AG04450 (cell line): Measurements from ENCODE around the gene ELP6. TPM values are rescaled to one million over a fixed set of nuclear protein-coding genes. Genes with fewer than 3 reads are reported as not detected.

Experiments
- CTCF ChIA-PET: fragments of 300-600, 350-600 bp; formaldehyde crosslinking; extraction: SDS; loops from one replicate; lab custom pipeline; 2022; ENCODE audit warnings: antibody characterized with exemption, inconsistent platforms; lab: Charles Lee
- POLR2A ChIA-PET: fragments of 350-600 bp; formaldehyde crosslinking; extraction: SDS; loops from one replicate; lab custom pipeline; 2021; ENCODE audit warnings: antibody characterized with exemption, inconsistent platforms; lab: Yijun Ruan, JAX
- DNase-seq: peaks from one replicate; pipeline ENCODE4 v3.0.0-alpha.2; 2011; ENCODE audit warnings: low read depth, low spot score
- H3K27ac ChIP-seq: one replicate; pipeline ENCODE4 v1.5.1; 2012; ENCODE audit warnings: low read depth, low read length, control low read depth
- H3K27me3 ChIP-seq: one replicate; pipeline ENCODE4 v1.6.0; 2012; ENCODE audit warnings: low read length; ENCODE audit not compliant: control insufficient read depth, insufficient read depth
- H3K4me3 ChIP-seq: 2 replicates; pipeline ENCODE4 v1.5.1; 2011; ENCODE audit warnings: mild to moderate bottlenecking, low read depth, low read length, control low read depth
- H3K9me3 ChIP-seq: 2 replicates; pipeline ENCODE4 v1.5.1; 2012; ENCODE audit warnings: low read length; ENCODE audit not compliant: control insufficient read depth, insufficient read depth
- polyA plus RNA-seq: library from polyadenylated mRNA; depleted of rRNA; stranded (reverse); fragments of >200 nt; gene quantifications from 2 replicates; pipeline ENCODE4 v1.2.3, GENCODE V29; 2011
- TF ChIP-seq, protein P1 (sequence below): IDR thresholded peaks from 2 replicates; pipeline ENCODE4 v1.5.1; 2011; ENCODE audit warnings: low read depth, low read length, control low read depth, inconsistent platforms

The ELP6 gene
- polyA plus RNA-seq, 1 experiment = 40.0 TPM

DNA sequence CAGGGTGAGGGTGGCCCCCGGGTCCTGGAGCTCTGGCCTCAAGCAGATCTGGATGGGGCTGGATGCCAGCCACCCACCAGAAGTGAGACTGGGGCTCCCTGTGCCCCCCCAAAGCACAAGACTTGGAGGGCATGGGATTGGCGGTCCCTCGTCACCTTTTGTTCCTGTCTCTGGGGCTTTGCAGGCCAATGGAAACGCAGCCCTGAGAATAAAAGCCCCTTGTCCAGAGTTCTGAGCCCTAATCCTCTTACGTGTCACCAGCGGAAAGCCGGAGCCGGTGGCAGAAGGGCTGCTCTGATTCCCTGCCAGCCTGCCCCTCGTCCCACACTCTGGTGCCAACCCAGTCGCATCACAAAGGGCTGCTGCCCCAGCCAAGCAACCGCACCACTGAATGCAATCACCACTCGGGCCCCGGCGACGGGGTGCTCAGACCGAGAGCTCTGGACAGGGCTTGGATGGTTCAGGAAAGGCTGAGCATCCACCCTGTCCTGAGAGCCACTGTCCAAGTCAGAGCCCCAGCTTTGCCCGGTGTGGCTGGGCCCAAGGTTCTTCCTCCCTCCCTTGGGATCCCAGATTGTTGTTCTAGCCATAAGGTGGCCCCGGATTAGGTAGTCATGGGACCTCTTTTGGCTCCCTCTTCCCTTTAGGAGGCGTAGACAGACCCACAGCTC, 22.8 kb upstream of the ELP6 start:
- TF ChIP-seq, protein P1, sequence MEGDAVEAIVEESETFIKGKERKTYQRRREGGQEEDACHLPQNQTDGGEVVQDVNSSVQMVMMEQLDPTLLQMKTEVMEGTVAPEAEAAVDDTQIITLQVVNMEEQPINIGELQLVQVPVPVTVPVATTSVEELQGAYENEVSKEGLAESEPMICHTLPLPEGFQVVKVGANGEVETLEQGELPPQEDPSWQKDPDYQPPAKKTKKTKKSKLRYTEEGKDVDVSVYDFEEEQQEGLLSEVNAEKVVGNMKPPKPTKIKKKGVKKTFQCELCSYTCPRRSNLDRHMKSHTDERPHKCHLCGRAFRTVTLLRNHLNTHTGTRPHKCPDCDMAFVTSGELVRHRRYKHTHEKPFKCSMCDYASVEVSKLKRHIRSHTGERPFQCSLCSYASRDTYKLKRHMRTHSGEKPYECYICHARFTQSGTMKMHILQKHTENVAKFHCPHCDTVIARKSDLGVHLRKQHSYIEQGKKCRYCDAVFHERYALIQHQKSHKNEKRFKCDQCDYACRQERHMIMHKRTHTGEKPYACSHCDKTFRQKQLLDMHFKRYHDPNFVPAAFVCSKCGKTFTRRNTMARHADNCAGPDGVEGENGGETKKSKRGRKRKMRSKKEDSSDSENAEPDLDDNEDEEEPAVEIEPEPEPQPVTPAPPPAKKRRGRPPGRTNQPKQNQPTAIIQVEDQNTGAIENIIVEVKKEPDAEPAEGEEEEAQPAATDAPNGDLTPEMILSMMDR = no peak
- DNase-seq = no peak
- Histone ChIP-seq H3K27ac (no peak overlapping the region), H3K27me3 (peaks cover 13% of the 10 kb centered on the region), H3K9me3 (no peaks in the 10 kb centered on the region; the same call in 1 of the 2 replicates), H3K4me3 (no peak overlapping the region)
- POLR2A ChIA-PET = no interaction called here
- CTCF ChIA-PET = interaction anchor here (0.6 kb wide), 1 partner anchor 14 kb away, joined by 7 read pairs; no protein-coding TSS in a partner anchor

DNA sequence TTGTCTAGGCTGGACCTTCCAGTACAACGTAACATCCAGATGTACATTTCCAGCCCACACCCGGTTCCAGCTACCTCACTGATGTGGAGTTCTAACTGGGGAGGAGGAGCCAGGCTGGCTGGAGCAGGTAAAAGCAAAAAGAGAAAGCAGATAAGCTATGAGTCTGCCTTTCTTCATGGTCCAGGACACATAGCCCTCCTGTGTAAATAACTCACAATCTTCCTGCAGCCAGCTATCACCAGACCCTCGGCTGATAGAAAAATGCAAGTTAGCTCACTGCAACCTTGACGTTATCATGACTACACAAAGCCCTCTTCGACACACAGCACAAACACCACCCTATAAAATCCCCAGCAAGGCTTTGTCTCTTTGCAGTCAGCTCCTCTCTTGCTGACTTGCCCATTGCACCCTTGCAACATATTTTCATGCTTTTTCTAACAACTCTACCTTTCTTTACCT, 20.5 kb upstream of the ELP6 start:
- Histone ChIP-seq H3K4me3 (no peak overlapping the region), H3K27me3 (peaks cover 10% of the 10 kb centered on the region), H3K9me3 (no peaks in the 10 kb centered on the region; the same call in 1 of the 2 replicates), H3K27ac (no peak overlapping the region)
- CTCF ChIA-PET = interaction anchor here (0.5 to 1.7 kb wide), 4 partner anchors 9 to 1455 kb away, joined by 3 to 11 read pairs (median 3); no protein-coding TSS in a partner anchor
- TF ChIP-seq, protein P1 = no peak
- DNase-seq = no peak
- POLR2A ChIA-PET = no interaction called here

DNA sequence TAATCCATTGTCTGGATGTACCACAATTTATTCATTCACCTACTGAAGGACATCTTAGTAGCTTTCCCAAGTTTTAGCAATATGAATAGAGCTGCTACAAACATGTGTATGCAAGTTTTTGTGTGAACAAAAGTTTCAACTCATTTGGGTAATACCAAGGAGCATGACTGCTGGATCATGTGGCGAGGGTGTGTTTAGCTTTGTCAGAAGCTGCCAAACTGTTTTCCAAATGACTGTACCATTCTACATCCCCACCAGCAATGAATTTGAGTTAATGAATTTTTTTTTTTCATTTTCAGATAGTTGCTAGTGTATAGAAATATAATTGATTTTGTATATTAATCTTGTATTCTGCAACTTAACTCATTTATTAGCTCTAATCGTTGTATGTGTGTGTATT, 20.0 kb upstream of the ELP6 start:
- H3K27me3 ChIP-seq = peaks cover 10% of the 10 kb centered on the region
- ChIA-PET POLR2A (no interaction called here), CTCF (interaction anchor here (0.6 to 1.7 kb wide), 2 partner anchors 12 to 1454 kb away, joined by 3 to 11 read pairs; no protein-coding TSS in a partner anchor)
- TF ChIP-seq, protein P1 = no peak
- H3K9me3 ChIP-seq = no peaks in the 10 kb centered on the region; the same call in 1 of the 2 replicates
- DNase-seq = no peak
- H3K27ac ChIP-seq = no peak overlapping the region
- no peak overlapping the region for H3K4me3 ChIP-seq

DNA sequence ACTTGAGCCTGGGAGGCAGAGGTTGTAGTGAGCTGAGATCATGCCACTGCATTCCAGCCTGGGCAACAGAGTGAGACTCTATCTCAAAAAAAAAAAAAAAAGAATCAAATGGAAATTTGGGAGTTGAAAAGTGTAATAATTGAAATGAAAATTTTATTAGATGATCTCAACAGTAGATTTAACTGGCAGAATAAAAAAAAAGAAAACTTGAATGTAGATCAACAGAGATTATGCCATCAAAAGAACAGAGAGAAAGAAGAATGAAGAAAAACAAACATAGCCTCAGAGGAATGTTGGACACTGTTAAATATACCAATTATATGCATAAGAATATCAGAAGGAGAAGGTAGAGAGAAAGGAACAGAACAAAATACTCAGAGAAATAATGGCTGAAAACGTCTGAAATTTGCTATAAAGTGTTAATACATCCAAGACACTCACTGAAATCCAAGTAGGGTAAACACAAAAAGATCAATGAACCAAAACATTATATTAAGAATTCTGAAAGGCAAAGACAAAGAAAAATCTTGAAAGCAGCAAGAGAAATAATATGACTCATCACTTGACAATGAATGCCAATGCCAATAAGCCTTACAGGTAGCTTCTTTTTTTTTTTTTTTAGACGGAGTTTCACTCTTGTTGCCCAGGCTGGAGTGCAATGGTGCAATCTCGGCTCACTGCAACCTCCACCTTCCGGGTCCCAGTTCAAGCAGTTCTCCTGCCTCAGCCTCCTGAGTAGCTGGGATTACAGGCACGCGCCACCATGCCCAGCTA, 14.6 kb upstream of the ELP6 start:
- ChIA-PET CTCF (interaction anchor here (0.6 kb wide), 1 partner anchor 466 kb away, joined by 4 read pairs; no protein-coding TSS in a partner anchor), POLR2A (interaction anchor here (0.6 kb wide), 1 partner anchor 97 kb away, joined by 5 read pairs; no protein-coding TSS in a partner anchor)
- Histone ChIP-seq H3K4me3 (no peak overlapping the region), H3K9me3 (no peaks in the 10 kb centered on the region), H3K27me3 (peaks cover 2% of the 10 kb centered on the region), H3K27ac (no peak overlapping the region)
- TF ChIP-seq, protein P1 = no peak
- DNase-seq = no peak
